GM23248 (cell line): ENCODE data around the gene TMEM187. TPM values are rescaled to one million over a fixed set of nuclear protein-coding genes. Genes with fewer than 3 reads are reported as not detected.

Experiments used
- DNase-seq: peaks from one replicate; pipeline ENCODE4 v3.0.0-alpha.2; 2015
- H2AFZ ChIP-seq: fragments of 200-600 bp; sonication (generic); 2 replicates; pipeline ENCODE4 v1.6.1; 2016; ENCODE audit warnings: antibody characterized with exemption
- H3F3A ChIP-seq: fragments of 200-600 bp; sonication (generic); 2 replicates; pipeline ENCODE4 v1.6.1; 2016; ENCODE audit warnings: mild to moderate bottlenecking, antibody characterized with exemption, mixed run types; ENCODE audit not compliant: insufficient read depth
- H3K27ac ChIP-seq: fragments of 200-600 bp; sonication (generic); 2 replicates; pipeline ENCODE4 v1.5.1; 2016; ENCODE audit warnings: mild to moderate bottlenecking
- H3K27me3 ChIP-seq: fragments of 200-600 bp; sonication (generic); replicated peaks from 2 replicates; pipeline ENCODE4 v1.6.1; 2016; ENCODE audit warnings: mild to moderate bottlenecking; ENCODE audit not compliant: insufficient read depth
- H3K36me3 ChIP-seq: fragments of 200-600 bp; sonication (generic); 2 replicates; pipeline ENCODE4 v1.6.1; 2016; ENCODE audit warnings: low read depth, mild to moderate bottlenecking
- H3K4me1 ChIP-seq: fragments of 200-600 bp; sonication (generic); 2 replicates; pipeline ENCODE4 v1.6.1; 2016; ENCODE audit warnings: mild to moderate bottlenecking; ENCODE audit not compliant: insufficient read depth
- H3K4me2 ChIP-seq: fragments of 200-600 bp; sonication (generic); one replicate; pipeline ENCODE4 v1.6.1; 2016; ENCODE audit warnings: mild to moderate bottlenecking; ENCODE audit not compliant: unreplicated experiment
- H3K4me3 ChIP-seq: fragments of 200-600 bp; sonication (generic); 2 replicates; pipeline ENCODE4 v1.5.1; 2016; ENCODE audit warnings: mild to moderate bottlenecking
- H3K79me2 ChIP-seq: fragments of 200-600 bp; sonication (generic); 2 replicates; pipeline ENCODE4 v1.6.1; 2016; ENCODE audit warnings: mild to moderate bottlenecking; ENCODE audit not compliant: insufficient read depth
- H3K9ac ChIP-seq: fragments of 200-600 bp; sonication (generic); 2 replicates; pipeline ENCODE4 v1.6.1; 2016; ENCODE audit warnings: mild to moderate bottlenecking
- H3K9me2 ChIP-seq: fragments of 200-600 bp; sonication (generic); 2 replicates; pipeline ENCODE4 v1.6.1; 2016; ENCODE audit warnings: mixed run types, mild to moderate bottlenecking, moderate library complexity; ENCODE audit not compliant: insufficient read depth
- H3K9me3 ChIP-seq: fragments of 200-600 bp; sonication (generic); one replicate; pipeline ENCODE4 v1.6.1; 2017; ENCODE audit warnings: low read depth
- H4K20me1 ChIP-seq: fragments of 200-600 bp; sonication (generic); 2 replicates; pipeline ENCODE4 v1.6.0; 2016; ENCODE audit not compliant: insufficient read depth
- EZH2 ChIP-seq: fragments of 200-600 bp; sonication (generic); IDR thresholded peaks from 2 replicates; pipeline ENCODE4 v1.6.1; 2018; ENCODE audit warnings: antibody characterized with exemption, mild to moderate bottlenecking; ENCODE audit not compliant: insufficient read depth, poor library complexity, severe bottlenecking
- EZH2phosphoT487 ChIP-seq: fragments of 200-600 bp; sonication (generic); IDR thresholded peaks from 2 replicates; pipeline ENCODE4 v1.6.1; 2018; ENCODE audit warnings: antibody characterized with exemption, moderate library complexity, mild to moderate bottlenecking, low read depth; ENCODE audit not compliant: insufficient read depth
- WGBS, 2 experiments: methylation state at CpG; one replicate each; pipeline ENCODE4 v1.1.6; 2015 to 2017; ENCODE audit warnings: low lambda C conversion rate in 2 of 2, low coverage in 1 of 2; ENCODE audit errors: missing lambda C conversion rate in 2 of 2; 5-methylcytosine and 5-hydroxymethylcytosine counted together
- in situ Hi-C: fragments of 300-500 bp; cut with MboI; formaldehyde crosslinking; loops from 2 replicates; pipeline ENCODE4 v1.15.0; 2020
- polyA plus RNA-seq: library from polyadenylated mRNA; unstranded; fragments of >200 nt; fragmentation: Nextera tagmentation; extraction: Ambion mirVana; gene quantifications from 2 replicates; pipeline ENCODE4 v1.2.1, GENCODE V29; 2016
- total RNA-seq: library from RNA; depleted of rRNA; stranded (reverse); fragments of >200 nt; shearing (Covaris generic); gene quantifications from 2 replicates; pipeline ENCODE4 v1.2.3, GENCODE V29; 2014

The TMEM187 gene
- total and polyA plus RNA-seq, 2 experiments from 2014 or later: 7.6 to 8.5 TPM

GRCh38 chrX:153925739-153926551, 46.6 kb upstream of the TMEM187 start, which contains the start of gene ARHGAP4:
Gene ARHGAP4 (minus strand): TSS chrX:153926264. CDS start chrX:153926202, 62 bp downstream.
- 0 out of 2 replicates have a peak, but pooled peaks cover 3% of the 10 kb centered on the region for H3K79me2 ChIP-seq
- no peaks in the 10 kb centered on the region for H3K9me3 ChIP-seq
- no peaks in the 10 kb centered on the region for H4K20me1 ChIP-seq
- H2AFZ ChIP-seq: no peak within 1 kb of the TSS
- no peak within 1 kb of the TSS for H3K27ac ChIP-seq
- TF ChIP-seq EZH2phosphoT487 (no peak), EZH2 (no peak)
- 29 to 70% methylated on average over 6 to 30 of the region's 59 CpGs for WGBS, 2 experiments
- peak within 1 kb of the TSS; percentile 76 for H3K4me3 ChIP-seq
- H3K27me3 ChIP-seq: no peaks in the 10 kb centered on the region
- H3K9me2 ChIP-seq: no peaks in the 10 kb centered on the region
- H3K9ac ChIP-seq: peak within 1 kb of the TSS; percentile 98
- DNase-seq: no peak
- no peaks in the 10 kb centered on the region for H3K36me3 ChIP-seq
- H3F3A ChIP-seq: 0 out of 2 replicates have a peak, but pooled peaks cover 6% of the 10 kb centered on the region
- in situ Hi-C loops: no loop called here
- peak within 1 kb of the TSS; percentile 91 for H3K4me2 ChIP-seq
- H3K4me1 ChIP-seq: no peaks in the 10 kb centered on the region

- H3K9me3 ChIP-seq: no peaks in the 10 kb centered on the region
- no peaks in the 10 kb centered on the region for H3K36me3 ChIP-seq
- H3K4me3 ChIP-seq: no peak overlapping the region
- 0 out of 2 replicates have a peak, but pooled peaks cover 9% of the 10 kb centered on the region for H3K79me2 ChIP-seq
- in situ Hi-C loops: no loop called here
- H3K27ac ChIP-seq: no peak overlapping the region
- no peak overlapping the region for H2AFZ ChIP-seq
- H3K4me1 ChIP-seq: no peaks in the 10 kb centered on the region
- no peak for DNase-seq
- 0% methylated on average over 1 to 3 of the region's 4 CpGs for WGBS, 2 experiments
- H3F3A ChIP-seq: 0 out of 2 replicates have a peak, but pooled peaks cover 6% of the 10 kb centered on the region
- no peak overlapping the region; the same call in 1 of the 2 replicates for H3K9ac ChIP-seq
- TF ChIP-seq EZH2 (no peak), EZH2phosphoT487 (no peak)
- H4K20me1 ChIP-seq: no peaks in the 10 kb centered on the region
- H3K4me2 ChIP-seq: no peak overlapping the region
- H3K9me2 ChIP-seq: no peaks in the 10 kb centered on the region
- no peaks in the 10 kb centered on the region for H3K27me3 ChIP-seq
These were observed 46.0 kb upstream of the TMEM187 start for GRCh38 chrX:153926552-153926857.

GRCh38 chrX:153926858-153927671, 45.5 kb upstream of the TMEM187 start:
- Histone ChIP-seq H3K4me2 (peak overlapping the region; percentile 91), H3K9me2 (no peaks in the 10 kb centered on the region), H3K27ac (peak overlapping the region; percentile 96), H3F3A (0 out of 2 replicates have a peak, but pooled peaks cover 6% of the 10 kb centered on the region), H3K4me1 (no peaks in the 10 kb centered on the region), H3K9me3 (no peaks in the 10 kb centered on the region), H3K9ac (peak overlapping the region; percentile 98), H3K79me2 (peaks cover 14% of the 10 kb centered on the region; the same call in 1 of the 2 replicates), H3K36me3 (no peaks in the 10 kb centered on the region), H2AFZ (no peak overlapping the region), H3K4me3 (peak overlapping the region; percentile 76), H3K27me3 (no peaks in the 10 kb centered on the region), H4K20me1 (no peaks in the 10 kb centered on the region)
- no peak for TF ChIP-seq EZH2
- no peak for TF ChIP-seq EZH2phosphoT487
- DNase-seq: peak; percentile 49
- 9 to 10% methylated on average over 17 to 22 of the region's 31 CpGs for WGBS, 2 experiments
- in situ Hi-C loops: no loop called here

GRCh38 chrX:153927672-153927921, 45.0 kb upstream of the TMEM187 start:
- Histone ChIP-seq H3K27me3 (no peaks in the 10 kb centered on the region), H4K20me1 (no peaks in the 10 kb centered on the region), H3K4me3 (peak overlapping the region; percentile 76), H3K27ac (peak overlapping the region; percentile 96), H3K9me3 (no peaks in the 10 kb centered on the region), H3F3A (0 out of 2 replicates have a peak, but pooled peaks cover 6% of the 10 kb centered on the region), H3K4me1 (no peaks in the 10 kb centered on the region), H3K36me3 (no peaks in the 10 kb centered on the region), H3K9me2 (no peaks in the 10 kb centered on the region), H3K79me2 (peaks cover 20% of the 10 kb centered on the region), H3K9ac (peak overlapping the region; percentile 98), H3K4me2 (peak overlapping the region; percentile 91), H2AFZ (no peak overlapping the region)
- no peak for DNase-seq
- no peak for TF ChIP-seq EZH2phosphoT487
- in situ Hi-C loops: no loop called here
- WGBS, 2 experiments: 4 to 8% methylated on average over 4 to 8 of the region's 8 CpGs
